GM23338 (cell line): Measurements from ENCODE around the gene CIDEA. TPM values are rescaled to one million over a fixed set of nuclear protein-coding genes. Genes with fewer than 3 reads are reported as not detected.

Experiments
- ATAC-seq: fragments of 200-7000 bp; cut with Tn5 transposase; 3 replicates; pipeline ENCODE4 v1.9.1; 2020
- DNase-seq: peaks from one replicate; pipeline ENCODE4 v3.0.0-alpha.2; 2015; ENCODE audit warnings: low spot score
- H2AFZ ChIP-seq: fragments of 200-600 bp; sonication (generic); 2 replicates; pipeline ENCODE4 v1.8.0; 2016; ENCODE audit warnings: antibody characterized with exemption, mild to moderate bottlenecking, moderate library complexity
- H3F3A ChIP-seq: fragments of 200-600 bp; sonication (generic); replicated peaks from 2 replicates; pipeline ENCODE4 v1.8.0; 2017; ENCODE audit warnings: antibody characterized with exemption, mixed run types, low read depth
- H3K27ac ChIP-seq: fragments of 200-600 bp; sonication (generic); 2 replicates; pipeline ENCODE4 v1.6.1; 2016; ENCODE audit warnings: low read depth
- H3K27me3 ChIP-seq: fragments of 200-600 bp; sonication (generic); 2 replicates; pipeline ENCODE4 v1.8.0; 2016; ENCODE audit warnings: mild to moderate bottlenecking, mixed run types, moderate library complexity; ENCODE audit not compliant: insufficient read depth
- H3K36me3 ChIP-seq: fragments of 200-600 bp; sonication (generic); 2 replicates; pipeline ENCODE4 v1.8.0; 2016; ENCODE audit warnings: mild to moderate bottlenecking; ENCODE audit not compliant: insufficient read depth
- H3K4me1 ChIP-seq: fragments of 200-600 bp; sonication (generic); 2 replicates; pipeline ENCODE4 v1.8.0; 2016; ENCODE audit warnings: mild to moderate bottlenecking, moderate library complexity; ENCODE audit not compliant: insufficient read depth
- H3K4me2 ChIP-seq: fragments of 200-600 bp; sonication (generic); 2 replicates; pipeline ENCODE4 v1.7.1; 2017; ENCODE audit warnings: mixed run types
- H3K4me3 ChIP-seq: fragments of 200-600 bp; sonication (generic); 2 replicates; pipeline ENCODE4 v1.6.1; 2016; ENCODE audit warnings: mixed run types
- H3K79me2 ChIP-seq: fragments of 200-600 bp; sonication (generic); replicated peaks from 2 replicates; pipeline ENCODE4 v1.8.0; 2017; ENCODE audit warnings: mild to moderate bottlenecking; ENCODE audit not compliant: insufficient read depth
- H3K9me2 ChIP-seq: fragments of 200-600 bp; sonication (generic); 2 replicates; pipeline ENCODE4 v1.8.0; 2017; ENCODE audit not compliant: insufficient read depth
- H4K20me1 ChIP-seq: fragments of 200-600 bp; sonication (generic); replicated peaks from 2 replicates; pipeline ENCODE4 v1.8.0; 2017; ENCODE audit warnings: mild to moderate bottlenecking; ENCODE audit not compliant: insufficient read depth
- H3K27ac Mint-ChIP-seq: 2 replicates; pipeline ENCODE4 v1.8.0; 2020; ENCODE audit warnings: inconsistent platforms, mild to moderate bottlenecking, moderate library complexity, mixed read lengths
- H3K27me3 Mint-ChIP-seq: 3 replicates; pipeline ENCODE4 v1.8.0; 2022; ENCODE audit warnings: low read depth, mild to moderate bottlenecking, moderate library complexity, mixed read lengths, inconsistent platforms; ENCODE audit not compliant: insufficient read depth, poor library complexity
- H3K36me3 Mint-ChIP-seq: 3 replicates; pipeline ENCODE4 v1.8.0; 2021; ENCODE audit warnings: low read depth, mild to moderate bottlenecking, inconsistent platforms, moderate library complexity, mixed read lengths
- H3K4me1 Mint-ChIP-seq: 3 replicates; pipeline ENCODE4 v1.8.0; 2020; ENCODE audit warnings: mild to moderate bottlenecking, inconsistent platforms, mixed read lengths
- H3K4me3 Mint-ChIP-seq: 3 replicates; pipeline ENCODE4 v1.8.0; 2021; ENCODE audit warnings: moderate library complexity, mild to moderate bottlenecking, inconsistent platforms, mixed read lengths
- H3K9me3 Mint-ChIP-seq: 3 replicates; pipeline ENCODE4 v1.8.0; 2020; ENCODE audit warnings: moderate library complexity, mild to moderate bottlenecking, inconsistent platforms, mixed read lengths
- ZNF331 ChIP-seq: fragments of 250-450 bp; sonication (Bioruptor Pico); IDR thresholded peaks from 2 replicates; pipeline ENCODE4 v1.5.0; 2020; ENCODE audit warnings: low read depth, mild to moderate bottlenecking, moderate library complexity
- polyA plus RNA-seq: library from polyadenylated mRNA; unstranded; fragments of >200 nt; fragmentation: Nextera tagmentation; extraction: Ambion mirVana; gene quantifications from 2 replicates; pipeline ENCODE4 v1.2.1, GENCODE V29; 2016
- total RNA-seq: library from RNA; depleted of rRNA; stranded (reverse); fragments of >200 nt; shearing (Covaris generic); gene quantifications from 2 replicates; pipeline ENCODE4 v1.2.3, GENCODE V29; 2014
- TF ChIP-seq, protein P1 (sequence below): fragments of 250-450 bp; sonication (Bioruptor Pico); IDR thresholded peaks from 2 replicates; pipeline ENCODE4 v1.5.0; 2020; ENCODE audit warnings: mild to moderate bottlenecking, moderate library complexity
- TF ChIP-seq, protein P2 (sequence below): IDR thresholded peaks from one replicate; pipeline ENCODE4 v1.6.1; 2018; ENCODE audit warnings: antibody characterized with exemption; ENCODE audit not compliant: unreplicated experiment

CIDEA gene
- total and polyA plus RNA-seq, 2 experiments from 2014 or later, result 0.45 TPM; not detected in 1

DNA sequence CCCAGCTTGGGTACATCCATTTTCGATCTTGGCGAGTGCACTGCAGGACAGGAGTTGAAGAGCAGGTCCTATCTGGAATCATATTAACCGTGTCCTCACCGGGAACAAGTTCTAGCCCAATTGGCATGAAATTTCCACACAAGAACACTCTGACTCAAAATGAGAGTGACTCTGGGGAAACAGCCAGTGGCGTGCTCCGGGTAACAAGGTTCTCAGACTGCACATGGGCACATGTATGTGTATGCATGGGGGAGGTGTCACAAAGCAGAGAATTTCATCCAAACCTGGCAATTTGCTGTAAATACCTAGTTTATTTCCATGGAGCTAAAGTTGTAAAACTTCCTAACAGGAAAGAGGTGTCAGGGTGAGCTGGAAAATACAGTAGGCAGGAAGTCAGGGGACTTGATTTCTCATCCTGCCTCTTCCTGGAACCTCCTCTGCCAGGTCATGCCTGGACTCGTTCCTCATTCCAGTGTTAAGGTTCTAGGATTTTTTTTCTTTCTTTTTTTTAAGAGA is 55.6 kb downstream of the CIDEA start (continued):
- TF ChIP-seq, protein P1, sequence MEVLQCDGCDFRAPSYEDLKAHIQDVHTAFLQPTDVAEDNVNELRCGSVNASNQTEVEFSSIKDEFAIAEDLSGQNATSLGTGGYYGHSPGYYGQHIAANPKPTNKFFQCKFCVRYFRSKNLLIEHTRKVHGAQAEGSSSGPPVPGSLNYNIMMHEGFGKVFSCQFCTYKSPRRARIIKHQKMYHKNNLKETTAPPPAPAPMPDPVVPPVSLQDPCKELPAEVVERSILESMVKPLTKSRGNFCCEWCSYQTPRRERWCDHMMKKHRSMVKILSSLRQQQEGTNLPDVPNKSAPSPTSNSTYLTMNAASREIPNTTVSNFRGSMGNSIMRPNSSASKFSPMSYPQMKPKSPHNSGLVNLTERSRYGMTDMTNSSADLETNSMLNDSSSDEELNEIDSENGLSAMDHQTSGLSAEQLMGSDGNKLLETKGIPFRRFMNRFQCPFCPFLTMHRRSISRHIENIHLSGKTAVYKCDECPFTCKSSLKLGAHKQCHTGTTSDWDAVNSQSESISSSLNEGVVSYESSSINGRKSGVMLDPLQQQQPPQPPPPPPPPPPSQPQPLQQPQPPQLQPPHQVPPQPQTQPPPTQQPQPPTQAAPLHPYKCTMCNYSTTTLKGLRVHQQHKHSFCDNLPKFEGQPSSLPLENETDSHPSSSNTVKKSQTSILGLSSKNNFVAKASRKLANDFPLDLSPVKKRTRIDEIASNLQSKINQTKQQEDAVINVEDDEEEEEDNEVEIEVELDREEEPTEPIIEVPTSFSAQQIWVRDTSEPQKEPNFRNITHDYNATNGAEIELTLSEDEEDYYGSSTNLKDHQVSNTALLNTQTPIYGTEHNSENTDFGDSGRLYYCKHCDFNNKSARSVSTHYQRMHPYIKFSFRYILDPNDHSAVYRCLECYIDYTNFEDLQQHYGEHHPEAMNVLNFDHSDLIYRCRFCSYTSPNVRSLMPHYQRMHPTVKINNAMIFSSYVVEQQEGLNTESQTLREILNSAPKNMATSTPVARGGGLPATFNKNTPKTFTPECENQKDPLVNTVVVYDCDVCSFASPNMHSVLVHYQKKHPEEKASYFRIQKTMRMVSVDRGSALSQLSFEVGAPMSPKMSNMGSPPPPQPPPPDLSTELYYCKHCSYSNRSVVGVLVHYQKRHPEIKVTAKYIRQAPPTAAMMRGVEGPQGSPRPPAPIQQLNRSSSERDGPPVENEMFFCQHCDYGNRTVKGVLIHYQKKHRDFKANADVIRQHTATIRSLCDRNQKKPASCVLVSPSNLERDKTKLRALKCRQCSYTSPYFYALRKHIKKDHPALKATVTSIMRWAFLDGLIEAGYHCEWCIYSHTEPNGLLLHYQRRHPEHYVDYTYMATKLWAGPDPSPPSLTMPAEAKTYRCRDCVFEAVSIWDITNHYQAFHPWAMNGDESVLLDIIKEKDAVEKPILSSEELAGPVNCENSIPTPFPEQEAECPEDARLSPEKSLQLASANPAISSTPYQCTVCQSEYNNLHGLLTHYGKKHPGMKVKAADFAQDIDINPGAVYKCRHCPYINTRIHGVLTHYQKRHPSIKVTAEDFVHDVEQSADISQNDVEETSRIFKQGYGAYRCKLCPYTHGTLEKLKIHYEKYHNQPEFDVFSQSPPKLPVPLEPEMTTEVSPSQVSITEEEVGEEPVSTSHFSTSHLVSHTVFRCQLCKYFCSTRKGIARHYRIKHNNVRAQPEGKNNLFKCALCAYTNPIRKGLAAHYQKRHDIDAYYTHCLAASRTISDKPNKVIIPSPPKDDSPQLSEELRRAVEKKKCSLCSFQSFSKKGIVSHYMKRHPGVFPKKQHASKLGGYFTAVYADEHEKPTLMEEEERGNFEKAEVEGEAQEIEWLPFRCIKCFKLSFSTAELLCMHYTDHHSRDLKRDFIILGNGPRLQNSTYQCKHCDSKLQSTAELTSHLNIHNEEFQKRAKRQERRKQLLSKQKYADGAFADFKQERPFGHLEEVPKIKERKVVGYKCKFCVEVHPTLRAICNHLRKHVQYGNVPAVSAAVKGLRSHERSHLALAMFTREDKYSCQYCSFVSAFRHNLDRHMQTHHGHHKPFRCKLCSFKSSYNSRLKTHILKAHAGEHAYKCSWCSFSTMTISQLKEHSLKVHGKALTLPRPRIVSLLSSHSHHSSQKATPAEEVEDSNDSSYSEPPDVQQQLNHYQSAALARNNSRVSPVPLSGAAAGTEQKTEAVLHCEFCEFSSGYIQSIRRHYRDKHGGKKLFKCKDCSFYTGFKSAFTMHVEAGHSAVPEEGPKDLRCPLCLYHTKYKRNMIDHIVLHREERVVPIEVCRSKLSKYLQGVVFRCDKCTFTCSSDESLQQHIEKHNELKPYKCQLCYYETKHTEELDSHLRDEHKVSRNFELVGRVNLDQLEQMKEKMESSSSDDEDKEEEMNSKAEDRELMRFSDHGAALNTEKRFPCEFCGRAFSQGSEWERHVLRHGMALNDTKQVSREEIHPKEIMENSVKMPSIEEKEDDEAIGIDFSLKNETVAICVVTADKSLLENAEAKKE (CRISPR knock-in tag), result no peak

DNA sequence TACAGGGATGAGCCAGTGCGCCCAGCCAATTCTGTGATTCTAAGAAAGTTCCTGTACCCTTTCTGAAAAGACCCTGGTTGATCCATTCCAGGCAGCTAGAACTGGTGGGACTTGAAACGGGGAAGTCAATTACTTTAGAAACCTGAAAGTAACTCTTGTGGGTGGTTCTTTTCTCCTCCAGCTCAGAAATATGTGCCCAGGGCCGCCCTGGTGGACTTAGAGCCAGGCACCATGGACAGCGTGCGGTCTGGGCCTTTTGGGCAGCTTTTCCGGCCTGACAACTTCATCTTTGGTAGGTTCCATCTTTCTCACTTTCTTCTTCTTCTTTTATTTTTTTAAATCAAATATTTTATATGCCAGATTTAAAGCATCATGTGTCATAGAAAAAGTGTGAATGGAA is 56.6 kb downstream of the CIDEA start:
- H3K9me3 Mint-ChIP-seq, result peaks cover 11% of the 10 kb centered on the region; the same call in 2 of the 3 replicates
- Histone ChIP-seq H3K9me2 (no peaks in the 10 kb centered on the region), H4K20me1 (peaks cover 15% of the 10 kb centered on the region; the same call in 1 of the 2 replicates), H3K4me3 (no peak overlapping the region), H3K27me3 (peaks cover 20% of the 10 kb centered on the region), H3K79me2 (peaks cover 60% of the 10 kb centered on the region), H3K36me3 (peaks cover 36% of the 10 kb centered on the region), H3K4me2 (no peak overlapping the region), H3K27ac (no peak overlapping the region), H2AFZ (no peak overlapping the region), H3K4me1 (peaks cover 33% of the 10 kb centered on the region), H3F3A (peaks cover 21% of the 10 kb centered on the region)
- ATAC-seq, result no peak
- H3K27ac Mint-ChIP-seq, result no peak overlapping the region
- peaks cover 26% of the 10 kb centered on the region for H3K27me3 Mint-ChIP-seq
- no peak overlapping the region for H3K4me3 Mint-ChIP-seq
- DNase-seq, result no peak
- H3K36me3 Mint-ChIP-seq, result peaks cover 45% of the 10 kb centered on the region
- TF ChIP-seq ZNF331 (CRISPR knock-in tag), result no peak
- TF ChIP-seq, protein P2, sequence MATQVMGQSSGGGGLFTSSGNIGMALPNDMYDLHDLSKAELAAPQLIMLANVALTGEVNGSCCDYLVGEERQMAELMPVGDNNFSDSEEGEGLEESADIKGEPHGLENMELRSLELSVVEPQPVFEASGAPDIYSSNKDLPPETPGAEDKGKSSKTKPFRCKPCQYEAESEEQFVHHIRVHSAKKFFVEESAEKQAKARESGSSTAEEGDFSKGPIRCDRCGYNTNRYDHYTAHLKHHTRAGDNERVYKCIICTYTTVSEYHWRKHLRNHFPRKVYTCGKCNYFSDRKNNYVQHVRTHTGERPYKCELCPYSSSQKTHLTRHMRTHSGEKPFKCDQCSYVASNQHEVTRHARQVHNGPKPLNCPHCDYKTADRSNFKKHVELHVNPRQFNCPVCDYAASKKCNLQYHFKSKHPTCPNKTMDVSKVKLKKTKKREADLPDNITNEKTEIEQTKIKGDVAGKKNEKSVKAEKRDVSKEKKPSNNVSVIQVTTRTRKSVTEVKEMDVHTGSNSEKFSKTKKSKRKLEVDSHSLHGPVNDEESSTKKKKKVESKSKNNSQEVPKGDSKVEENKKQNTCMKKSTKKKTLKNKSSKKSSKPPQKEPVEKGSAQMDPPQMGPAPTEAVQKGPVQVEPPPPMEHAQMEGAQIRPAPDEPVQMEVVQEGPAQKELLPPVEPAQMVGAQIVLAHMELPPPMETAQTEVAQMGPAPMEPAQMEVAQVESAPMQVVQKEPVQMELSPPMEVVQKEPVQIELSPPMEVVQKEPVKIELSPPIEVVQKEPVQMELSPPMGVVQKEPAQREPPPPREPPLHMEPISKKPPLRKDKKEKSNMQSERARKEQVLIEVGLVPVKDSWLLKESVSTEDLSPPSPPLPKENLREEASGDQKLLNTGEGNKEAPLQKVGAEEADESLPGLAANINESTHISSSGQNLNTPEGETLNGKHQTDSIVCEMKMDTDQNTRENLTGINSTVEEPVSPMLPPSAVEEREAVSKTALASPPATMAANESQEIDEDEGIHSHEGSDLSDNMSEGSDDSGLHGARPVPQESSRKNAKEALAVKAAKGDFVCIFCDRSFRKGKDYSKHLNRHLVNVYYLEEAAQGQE, result peak; percentile 71
- H3K4me1 Mint-ChIP-seq, result peaks cover 31% of the 10 kb centered on the region
